ENCODE measurements around the gene NDRG2. TPM values are rescaled to one million over a fixed set of nuclear protein-coding genes. Genes with fewer than 3 reads are reported as not detected.

The NDRG2 gene
- total RNA-seq, 1 donor from 2014 or later: 346 TPM

GRCh38 chr14:21059842-21060613 lies 35.2 kb upstream of the NDRG2 start:
- intact Hi-C loops (cut with micrococcal nuclease): no loop called here

GRCh38 chr14:21058903-21059302 lies 34.0 kb upstream of the NDRG2 start:
- no peak overlapping the region for H3K4me3 ChIP-seq
- H3K9me3 ChIP-seq (replicated peaks): no peaks in the 10 kb centered on the region
- H3K27ac ChIP-seq (replicated peaks): no peak overlapping the region
- no peak for TF ChIP-seq CTCF (IDR thresholded peaks at IDR 0.05; ENCODE audit: borderline replicate concordance)
- no peaks in the 10 kb centered on the region for H3K27me3 ChIP-seq (ENCODE audit: low read depth)
- intact Hi-C loops (cut with micrococcal nuclease): no loop called here
- no peak for DNase-seq
- peaks cover 17% of the 10 kb centered on the region for H3K4me1 ChIP-seq
- no peaks in the 10 kb centered on the region for H3K36me3 ChIP-seq

More at GRCh38 chr14:21059842-21060613, 35.2 kb upstream of the NDRG2 start:
- no peaks in the 10 kb centered on the region for H3K27me3 ChIP-seq (ENCODE audit: low read depth)
- H3K36me3 ChIP-seq: no peaks in the 10 kb centered on the region
- H3K9me3 ChIP-seq (replicated peaks): no peaks in the 10 kb centered on the region
- no peak for DNase-seq
- peaks cover 17% of the 10 kb centered on the region for H3K4me1 ChIP-seq
- H3K27ac ChIP-seq (replicated peaks): no peak overlapping the region
- H3K4me3 ChIP-seq: no peak overlapping the region
- no peak for TF ChIP-seq CTCF (IDR thresholded peaks at IDR 0.05; ENCODE audit: borderline replicate concordance)

GRCh38 chr14:21057803-21058675 lies 33.2 kb upstream of the NDRG2 start, which contains the start of gene RNASE8:
Gene RNASE8 (plus strand): TSS chr14:21057822. CDS start chr14:21057893, 71 bp downstream.
- peak; percentile 24 for TF ChIP-seq CTCF (IDR thresholded peaks at IDR 0.05; ENCODE audit: borderline replicate concordance)
- no peaks in the 10 kb centered on the region for H3K36me3 ChIP-seq
- H3K27ac ChIP-seq (replicated peaks): no peak within 1 kb of the TSS
- no peak for DNase-seq
- intact Hi-C loops (cut with micrococcal nuclease): no loop called here
- H3K9me3 ChIP-seq (replicated peaks): no peaks in the 10 kb centered on the region
- no peak within 1 kb of the TSS for H3K4me3 ChIP-seq
- H3K27me3 ChIP-seq (ENCODE audit: low read depth): no peaks in the 10 kb centered on the region
- H3K4me1 ChIP-seq: peaks cover 9% of the 10 kb centered on the region

- TF ChIP-seq CTCF (IDR thresholded peaks at IDR 0.05; ENCODE audit: borderline replicate concordance): no peak
- H3K4me1 ChIP-seq: peaks cover 8% of the 10 kb centered on the region
- H3K9me3 ChIP-seq (replicated peaks): no peaks in the 10 kb centered on the region
- DNase-seq: no peak
- H3K36me3 ChIP-seq: no peaks in the 10 kb centered on the region
- H3K27me3 ChIP-seq (ENCODE audit: low read depth): no peaks in the 10 kb centered on the region
- H3K4me3 ChIP-seq: no peak overlapping the region
- intact Hi-C loops (cut with micrococcal nuclease): no loop called here
- H3K27ac ChIP-seq (replicated peaks): no peak overlapping the region
These were observed 31.8 kb upstream of the NDRG2 start for GRCh38 chr14:21056520-21057163.

- Histone ChIP-seq H3K36me3 (no peaks in the 10 kb centered on the region), H3K4me3 (no peak overlapping the region), H3K27ac (replicated peaks) (no peak overlapping the region), H3K27me3 (ENCODE audit: low read depth) (no peaks in the 10 kb centered on the region), H3K9me3 (replicated peaks) (no peaks in the 10 kb centered on the region), H3K4me1 (peaks cover 8% of the 10 kb centered on the region)
- no peak for TF ChIP-seq CTCF (IDR thresholded peaks at IDR 0.05; ENCODE audit: borderline replicate concordance)
- intact Hi-C loops (cut with micrococcal nuclease): no loop called here
- DNase-seq: no peak
These were observed 30.7 kb upstream of the NDRG2 start for GRCh38 chr14:21055432-21056117.
